ENCODE results near the gene CD36. TPM values are rescaled to one million over a fixed set of nuclear protein-coding genes. Genes with fewer than 3 reads are reported as not detected.

CD36 gene
- total and polyA plus RNA-seq, 10 of the 15 experiments (the other 5 are each of a cell fraction or from before 2014, with no cell fraction given), result 0.20 to 283 (median 172) TPM

DNA sequence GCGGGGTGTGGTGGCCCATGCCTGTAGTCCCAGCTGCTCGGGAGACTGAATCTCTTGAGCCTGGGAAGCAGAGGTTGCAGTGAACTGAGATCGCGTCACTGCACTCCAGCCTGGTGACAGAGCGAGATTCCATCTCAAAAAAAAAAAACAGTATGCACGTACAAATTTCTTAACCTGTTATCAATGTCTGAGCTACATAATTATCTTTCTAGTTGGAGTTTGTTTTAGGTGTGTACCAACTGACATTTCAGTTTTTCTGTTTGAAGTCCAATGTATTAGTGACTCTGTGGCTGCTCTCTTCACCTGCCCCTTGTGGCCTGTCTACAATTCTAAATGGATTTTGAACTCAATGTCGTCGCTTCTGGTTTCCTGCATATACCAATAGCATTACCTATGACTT is 40.3 kb downstream of the CD36 start:
- in situ Hi-C loops (cut with MboI) (no loop called here), intact Hi-C loops (cut with micrococcal nuclease; ENCODE audit: unreplicated experiment) (no loop called here)
- POLR2A ChIA-PET, result no interaction called here
- Histone ChIP-seq H3K9ac (ENCODE audit: control insufficient read depth, insufficient read depth, low read length) (no peak overlapping the region), H4K20me1 (ENCODE audit: control insufficient read depth, insufficient read depth) (no peaks in the 10 kb centered on the region), H3K27ac (ENCODE audit: control insufficient read depth, insufficient read depth) (no peak overlapping the region), H3K79me2 (ENCODE audit: control insufficient read depth, insufficient read depth, low read length) (no peaks in the 10 kb centered on the region), H3K4me3 (no peak overlapping the region), H2AFZ (ENCODE audit: control insufficient read depth, low read depth, low read length) (no peak overlapping the region), H3K4me1 (ENCODE audit: control insufficient read depth, insufficient read depth, low read length) (no peaks in the 10 kb centered on the region), H3K9me3 (replicated peaks; ENCODE audit: control insufficient read depth, insufficient read depth, low read length) (no peaks in the 10 kb centered on the region), H3K36me3 (ENCODE audit: control insufficient read depth in 2 of 2, insufficient read depth in 2 of 2, low read length in 1 of 2) (no peaks in the 10 kb centered on the region), H3K4me2 (ENCODE audit: control insufficient read depth, insufficient read depth) (no peak overlapping the region), H3K27me3 (replicated peaks in 1 of 2; ENCODE audit: control insufficient read depth in 2 of 2, insufficient read depth in 2 of 2, low read length in 1 of 2) (no peaks in the 10 kb centered on the region)
- RAD21 ChIA-PET (ENCODE audit: unreplicated experiment), result no interaction called here
- FAIRE-seq (no peak), ATAC-seq (no peak), DNase-seq (ENCODE audit: low read depth, low spot score) (no peak)
- no TSS peak for BruUV-seq (replicated peaks)
- SMC1A ChIA-PET (ENCODE audit: uncharacterized antibody, unreplicated experiment), result interaction anchor here (0.7 to 1.5 kb wide), 3 partner anchors 10 to 619 kb away, joined by 3 to 6 read pairs (median 3); no protein-coding TSS in a partner anchor
- 33% methylated on average over 8 of the region's 8 CpGs for WGBS (ENCODE audit: insufficient coverage, insufficient replicate concordance, low lambda C conversion rate, missing lambda C conversion rate)
- CTCF ChIA-PET, result interaction anchor here (0.6 to 0.7 kb wide), 3 partner anchors 23 to 642 kb away, joined by 3 read pairs; no protein-coding TSS in a partner anchor
- TF ChIP-seq HDGF (IDR thresholded peaks at IDR 0.05), result no peak
- TF ChIP-seq, protein P1, sequence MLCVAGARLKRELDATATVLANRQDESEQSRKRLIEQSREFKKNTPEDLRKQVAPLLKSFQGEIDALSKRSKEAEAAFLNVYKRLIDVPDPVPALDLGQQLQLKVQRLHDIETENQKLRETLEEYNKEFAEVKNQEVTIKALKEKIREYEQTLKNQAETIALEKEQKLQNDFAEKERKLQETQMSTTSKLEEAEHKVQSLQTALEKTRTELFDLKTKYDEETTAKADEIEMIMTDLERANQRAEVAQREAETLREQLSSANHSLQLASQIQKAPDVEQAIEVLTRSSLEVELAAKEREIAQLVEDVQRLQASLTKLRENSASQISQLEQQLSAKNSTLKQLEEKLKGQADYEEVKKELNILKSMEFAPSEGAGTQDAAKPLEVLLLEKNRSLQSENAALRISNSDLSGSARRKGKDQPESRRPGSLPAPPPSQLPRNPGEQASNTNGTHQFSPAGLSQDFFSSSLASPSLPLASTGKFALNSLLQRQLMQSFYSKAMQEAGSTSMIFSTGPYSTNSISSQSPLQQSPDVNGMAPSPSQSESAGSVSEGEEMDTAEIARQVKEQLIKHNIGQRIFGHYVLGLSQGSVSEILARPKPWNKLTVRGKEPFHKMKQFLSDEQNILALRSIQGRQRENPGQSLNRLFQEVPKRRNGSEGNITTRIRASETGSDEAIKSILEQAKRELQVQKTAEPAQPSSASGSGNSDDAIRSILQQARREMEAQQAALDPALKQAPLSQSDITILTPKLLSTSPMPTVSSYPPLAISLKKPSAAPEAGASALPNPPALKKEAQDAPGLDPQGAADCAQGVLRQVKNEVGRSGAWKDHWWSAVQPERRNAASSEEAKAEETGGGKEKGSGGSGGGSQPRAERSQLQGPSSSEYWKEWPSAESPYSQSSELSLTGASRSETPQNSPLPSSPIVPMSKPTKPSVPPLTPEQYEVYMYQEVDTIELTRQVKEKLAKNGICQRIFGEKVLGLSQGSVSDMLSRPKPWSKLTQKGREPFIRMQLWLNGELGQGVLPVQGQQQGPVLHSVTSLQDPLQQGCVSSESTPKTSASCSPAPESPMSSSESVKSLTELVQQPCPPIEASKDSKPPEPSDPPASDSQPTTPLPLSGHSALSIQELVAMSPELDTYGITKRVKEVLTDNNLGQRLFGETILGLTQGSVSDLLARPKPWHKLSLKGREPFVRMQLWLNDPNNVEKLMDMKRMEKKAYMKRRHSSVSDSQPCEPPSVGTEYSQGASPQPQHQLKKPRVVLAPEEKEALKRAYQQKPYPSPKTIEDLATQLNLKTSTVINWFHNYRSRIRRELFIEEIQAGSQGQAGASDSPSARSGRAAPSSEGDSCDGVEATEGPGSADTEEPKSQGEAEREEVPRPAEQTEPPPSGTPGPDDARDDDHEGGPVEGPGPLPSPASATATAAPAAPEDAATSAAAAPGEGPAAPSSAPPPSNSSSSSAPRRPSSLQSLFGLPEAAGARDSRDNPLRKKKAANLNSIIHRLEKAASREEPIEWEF (IDR thresholded peaks at IDR 0.05; ENCODE audit: insufficient replicate concordance, low read depth, low read length), result no peak
- no peak for TF ChIP-seq TCF3 (IDR thresholded peaks at IDR 0.05; ENCODE audit: borderline replicate concordance, insufficient read depth, low read depth, low read length)
- TF ChIP-seq BMI1 (IDR thresholded peaks at IDR 0.05; ENCODE audit: borderline replicate concordance), result no peak
- no peak for TF ChIP-seq NFYA (IDR thresholded peaks at IDR 0.05; ENCODE audit: borderline replicate concordance, low read depth, low read length)
- TF ChIP-seq TBL1XR1 (IDR thresholded peaks at IDR 0.05; ENCODE audit: low read depth, low read length), result no peak
- no peak for TF ChIP-seq STAT1 (conservative IDR thresholded peaks at IDR 0.05)
- TF ChIP-seq TARDBP (IDR thresholded peaks at IDR 0.05; ENCODE audit: borderline replicate concordance), result no peak
- TF ChIP-seq, protein P2, sequence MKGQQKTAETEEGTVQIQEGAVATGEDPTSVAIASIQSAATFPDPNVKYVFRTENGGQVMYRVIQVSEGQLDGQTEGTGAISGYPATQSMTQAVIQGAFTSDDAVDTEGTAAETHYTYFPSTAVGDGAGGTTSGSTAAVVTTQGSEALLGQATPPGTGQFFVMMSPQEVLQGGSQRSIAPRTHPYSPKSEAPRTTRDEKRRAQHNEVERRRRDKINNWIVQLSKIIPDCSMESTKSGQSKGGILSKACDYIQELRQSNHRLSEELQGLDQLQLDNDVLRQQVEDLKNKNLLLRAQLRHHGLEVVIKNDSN (IDR thresholded peaks at IDR 0.05; ENCODE audit: borderline replicate concordance, extremely low read length, insufficient read depth, low read depth, low read length), result no peak
- TF ChIP-seq SIN3A (IDR thresholded peaks at IDR 0.05; ENCODE audit: low read depth, low read length), result no peak
- no peak for TF ChIP-seq BHLHE40 (IDR thresholded peaks at IDR 0.05; ENCODE audit: borderline replicate concordance in 1 of 2, low read depth in 2 of 2, low read length in 1 of 2)
- TF ChIP-seq, protein P3, sequence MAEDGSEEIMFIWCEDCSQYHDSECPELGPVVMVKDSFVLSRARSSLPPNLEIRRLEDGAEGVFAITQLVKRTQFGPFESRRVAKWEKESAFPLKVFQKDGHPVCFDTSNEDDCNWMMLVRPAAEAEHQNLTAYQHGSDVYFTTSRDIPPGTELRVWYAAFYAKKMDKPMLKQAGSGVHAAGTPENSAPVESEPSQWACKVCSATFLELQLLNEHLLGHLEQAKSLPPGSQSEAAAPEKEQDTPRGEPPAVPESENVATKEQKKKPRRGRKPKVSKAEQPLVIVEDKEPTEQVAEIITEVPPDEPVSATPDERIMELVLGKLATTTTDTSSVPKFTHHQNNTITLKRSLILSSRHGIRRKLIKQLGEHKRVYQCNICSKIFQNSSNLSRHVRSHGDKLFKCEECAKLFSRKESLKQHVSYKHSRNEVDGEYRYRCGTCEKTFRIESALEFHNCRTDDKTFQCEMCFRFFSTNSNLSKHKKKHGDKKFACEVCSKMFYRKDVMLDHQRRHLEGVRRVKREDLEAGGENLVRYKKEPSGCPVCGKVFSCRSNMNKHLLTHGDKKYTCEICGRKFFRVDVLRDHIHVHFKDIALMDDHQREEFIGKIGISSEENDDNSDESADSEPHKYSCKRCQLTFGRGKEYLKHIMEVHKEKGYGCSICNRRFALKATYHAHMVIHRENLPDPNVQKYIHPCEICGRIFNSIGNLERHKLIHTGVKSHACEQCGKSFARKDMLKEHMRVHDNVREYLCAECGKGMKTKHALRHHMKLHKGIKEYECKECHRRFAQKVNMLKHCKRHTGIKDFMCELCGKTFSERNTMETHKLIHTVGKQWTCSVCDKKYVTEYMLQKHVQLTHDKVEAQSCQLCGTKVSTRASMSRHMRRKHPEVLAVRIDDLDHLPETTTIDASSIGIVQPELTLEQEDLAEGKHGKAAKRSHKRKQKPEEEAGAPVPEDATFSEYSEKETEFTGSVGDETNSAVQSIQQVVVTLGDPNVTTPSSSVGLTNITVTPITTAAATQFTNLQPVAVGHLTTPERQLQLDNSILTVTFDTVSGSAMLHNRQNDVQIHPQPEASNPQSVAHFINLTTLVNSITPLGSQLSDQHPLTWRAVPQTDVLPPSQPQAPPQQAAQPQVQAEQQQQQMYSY (CRISPR knock-in tag; IDR thresholded peaks at IDR 0.05), result no peak
- no peak for TF ChIP-seq TAF1 (IDR thresholded peaks at IDR 0.05; ENCODE audit: borderline replicate concordance, low read depth, low read length)
- TF ChIP-seq ZBED1 (IDR thresholded peaks at IDR 0.05; ENCODE audit: borderline replicate concordance), result no peak
